ENCODE results near the gene TCEANC2.
"Not testable (repeated sequence)": the region's sequence is repeated elsewhere in the genome, so short reads cannot be mapped to it uniquely, and the experiment has no call there.

TCEANC2 gene

DNA sequence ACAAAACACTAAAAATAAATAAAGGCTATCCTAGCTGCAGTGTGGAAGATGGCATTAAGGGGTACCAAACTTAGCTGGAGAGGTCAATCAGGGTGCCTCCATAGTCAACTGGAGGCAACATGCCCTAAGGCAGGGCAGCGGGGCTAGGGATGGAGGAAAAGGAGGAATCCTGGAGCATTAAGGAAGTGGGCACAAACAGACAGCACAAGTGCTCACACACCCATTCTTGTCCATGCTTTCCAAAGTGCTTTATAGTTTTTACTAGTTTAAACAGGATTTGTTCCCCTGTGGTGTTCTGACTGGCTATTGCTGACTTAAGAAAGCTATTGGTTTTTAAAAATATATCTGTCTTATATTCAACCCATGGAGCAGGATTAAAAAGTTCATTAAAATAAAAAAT is 33.3 kb downstream of the TCEANC2 start:
- no peaks in the 10 kb centered on the region for H3K27me3 Mint-ChIP-seq (ENCODE audit: low read depth)
- no peak for DNase-seq (ENCODE audit: low spot score)
- H3K4me1 Mint-ChIP-seq (ENCODE audit: low read depth), result no peaks in the 10 kb centered on the region
- no peaks in the 10 kb centered on the region for H3K9me3 Mint-ChIP-seq
- H3K4me3 Mint-ChIP-seq, result no peak overlapping the region
- no peaks in the 10 kb centered on the region for H3K36me3 Mint-ChIP-seq (ENCODE audit: low read depth)
- no peak overlapping the region for H3K27ac Mint-ChIP-seq

DNA sequence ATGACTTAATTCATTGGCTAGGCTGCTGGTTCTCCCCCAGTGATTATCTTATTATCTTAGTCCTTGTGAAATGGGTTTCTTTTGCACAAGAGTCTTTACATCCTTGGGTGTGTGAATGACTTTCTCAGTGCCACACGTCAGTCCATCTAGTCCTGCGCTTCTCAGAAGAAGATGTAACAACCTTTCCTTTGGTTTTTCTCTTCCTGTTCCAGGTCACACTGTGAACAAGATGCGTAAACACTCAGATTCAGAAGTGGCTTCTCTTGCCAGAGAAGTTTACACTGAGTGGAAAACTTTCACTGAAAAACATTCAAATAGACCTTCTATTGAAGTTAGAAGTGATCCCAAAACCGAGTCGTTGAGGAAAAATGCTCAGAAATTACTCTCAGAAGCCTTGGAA is 35.0 kb downstream of the TCEANC2 start:
- no peaks in the 10 kb centered on the region for H3K4me1 Mint-ChIP-seq (ENCODE audit: low read depth)
- H3K4me3 Mint-ChIP-seq, result no peak overlapping the region
- H3K27me3 Mint-ChIP-seq (ENCODE audit: low read depth), result no peaks in the 10 kb centered on the region
- H3K36me3 Mint-ChIP-seq (ENCODE audit: low read depth), result no peaks in the 10 kb centered on the region
- DNase-seq (ENCODE audit: low spot score), result no peak
- no peak overlapping the region for H3K27ac Mint-ChIP-seq
- H3K9me3 Mint-ChIP-seq, result no peaks in the 10 kb centered on the region

GRCh38 chr1:54091666-54092065 is 38.3 kb downstream of the TCEANC2 start:
- no peaks in the 10 kb centered on the region for H3K4me1 Mint-ChIP-seq (ENCODE audit: low read depth)
- H3K27me3 Mint-ChIP-seq (ENCODE audit: low read depth), result no peaks in the 10 kb centered on the region
- peaks cover 6% of the 10 kb centered on the region for H3K36me3 Mint-ChIP-seq (ENCODE audit: low read depth)
- no peak for DNase-seq (ENCODE audit: low spot score)
- H3K27ac Mint-ChIP-seq, result no peak overlapping the region
- no peak overlapping the region for H3K4me3 Mint-ChIP-seq
- no peaks in the 10 kb centered on the region for H3K9me3 Mint-ChIP-seq

- Mint-ChIP-seq H3K4me3 (no peak overlapping the region), H3K27ac (no peak overlapping the region), H3K27me3 (ENCODE audit: low read depth) (no peaks in the 10 kb centered on the region), H3K36me3 (ENCODE audit: low read depth) (peaks cover 13% of the 10 kb centered on the region), H3K9me3 (no peaks in the 10 kb centered on the region), H3K4me1 (ENCODE audit: low read depth) (peaks cover 2% of the 10 kb centered on the region)
- DNase-seq (ENCODE audit: low spot score), result no peak
Measured at GRCh38 chr1:54094001-54094729, 40.8 kb downstream of the TCEANC2 start.

- not testable (repeated sequence) for H3K4me1 Mint-ChIP-seq (ENCODE audit: low read depth); H3K4me3 Mint-ChIP-seq; H3K9me3 Mint-ChIP-seq; H3K27me3 Mint-ChIP-seq (ENCODE audit: low read depth); H3K27ac Mint-ChIP-seq; DNase-seq (ENCODE audit: low spot score)
- H3K36me3 Mint-ChIP-seq (ENCODE audit: low read depth), result peaks cover 13% of the 10 kb centered on the region
Measured at GRCh38 chr1:54094730-54095105, 41.3 kb downstream of the TCEANC2 start.

- H3K4me3 Mint-ChIP-seq, result no peak overlapping the region
- H3K9me3 Mint-ChIP-seq, result no peaks in the 10 kb centered on the region
- DNase-seq (ENCODE audit: low spot score), result no peak
- H3K27ac Mint-ChIP-seq, result no peak overlapping the region
- peaks cover 17% of the 10 kb centered on the region for H3K36me3 Mint-ChIP-seq (ENCODE audit: low read depth)
- H3K27me3 Mint-ChIP-seq (ENCODE audit: low read depth), result no peaks in the 10 kb centered on the region
- H3K4me1 Mint-ChIP-seq (ENCODE audit: low read depth), result peaks cover 2% of the 10 kb centered on the region
Measured at GRCh38 chr1:54095546-54096226, 42.3 kb downstream of the TCEANC2 start.

- Mint-ChIP-seq H3K27ac (no peak overlapping the region), H3K4me1 (ENCODE audit: low read depth) (peaks cover 2% of the 10 kb centered on the region), H3K9me3 (no peaks in the 10 kb centered on the region), H3K27me3 (ENCODE audit: low read depth) (no peaks in the 10 kb centered on the region), H3K36me3 (ENCODE audit: low read depth) (peaks cover 21% of the 10 kb centered on the region), H3K4me3 (no peak overlapping the region)
- no peak for DNase-seq (ENCODE audit: low spot score)
Measured at GRCh38 chr1:54096227-54096876, 42.9 kb downstream of the TCEANC2 start.

- H3K27me3 Mint-ChIP-seq (ENCODE audit: low read depth), result no peaks in the 10 kb centered on the region
- peaks cover 2% of the 10 kb centered on the region for H3K4me1 Mint-ChIP-seq (ENCODE audit: low read depth)
- no peak overlapping the region for H3K4me3 Mint-ChIP-seq
- H3K27ac Mint-ChIP-seq, result no peak overlapping the region
- no peak for DNase-seq (ENCODE audit: low spot score)
- H3K9me3 Mint-ChIP-seq, result no peaks in the 10 kb centered on the region
- H3K36me3 Mint-ChIP-seq (ENCODE audit: low read depth), result peaks cover 23% of the 10 kb centered on the region
Measured at GRCh38 chr1:54096877-54097240, 43.5 kb downstream of the TCEANC2 start.

DNA sequence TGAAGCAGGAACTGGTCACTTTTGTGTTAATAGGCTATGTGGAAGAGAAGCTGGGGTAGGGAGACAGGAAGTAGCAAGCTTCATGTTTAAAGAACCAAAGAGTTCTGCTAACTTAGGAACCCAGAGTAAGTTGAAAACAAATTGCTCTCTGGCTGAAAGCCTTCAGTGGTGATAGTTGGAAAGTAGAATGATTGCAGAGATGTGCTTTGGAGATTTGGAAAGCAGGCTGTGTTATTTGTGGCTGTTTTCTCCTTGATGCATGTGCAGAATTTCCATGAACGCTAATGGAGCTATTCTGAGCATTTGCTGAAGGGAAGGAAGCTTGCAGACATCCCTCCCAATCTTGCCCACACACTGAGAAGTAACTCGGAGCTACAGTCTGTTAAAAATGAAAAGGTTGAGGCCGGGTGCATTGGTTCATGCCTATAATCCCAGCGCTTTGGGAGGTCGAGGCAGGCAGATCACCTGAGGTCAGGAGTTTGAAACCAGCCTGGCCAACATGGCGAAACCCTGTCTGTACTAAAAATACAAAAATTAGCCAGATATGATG is 45.7 kb downstream of the TCEANC2 start:
- no peak for DNase-seq (ENCODE audit: low spot score)
- Mint-ChIP-seq H3K27ac (no peak overlapping the region), H3K36me3 (ENCODE audit: low read depth) (peaks cover 24% of the 10 kb centered on the region), H3K4me3 (no peak overlapping the region), H3K27me3 (ENCODE audit: low read depth) (no peaks in the 10 kb centered on the region), H3K4me1 (ENCODE audit: low read depth) (peaks cover 2% of the 10 kb centered on the region), H3K9me3 (no peaks in the 10 kb centered on the region)

- DNase-seq (ENCODE audit: low spot score), result no peak
- Mint-ChIP-seq H3K36me3 (ENCODE audit: low read depth) (peaks cover 23% of the 10 kb centered on the region), H3K4me3 (no peak overlapping the region), H3K27ac (no peak overlapping the region), H3K27me3 (ENCODE audit: low read depth) (no peaks in the 10 kb centered on the region), H3K4me1 (ENCODE audit: low read depth) (peaks cover 2% of the 10 kb centered on the region), H3K9me3 (no peaks in the 10 kb centered on the region)
Measured at GRCh38 chr1:54100500-54100899, 47.1 kb downstream of the TCEANC2 start.

DNA sequence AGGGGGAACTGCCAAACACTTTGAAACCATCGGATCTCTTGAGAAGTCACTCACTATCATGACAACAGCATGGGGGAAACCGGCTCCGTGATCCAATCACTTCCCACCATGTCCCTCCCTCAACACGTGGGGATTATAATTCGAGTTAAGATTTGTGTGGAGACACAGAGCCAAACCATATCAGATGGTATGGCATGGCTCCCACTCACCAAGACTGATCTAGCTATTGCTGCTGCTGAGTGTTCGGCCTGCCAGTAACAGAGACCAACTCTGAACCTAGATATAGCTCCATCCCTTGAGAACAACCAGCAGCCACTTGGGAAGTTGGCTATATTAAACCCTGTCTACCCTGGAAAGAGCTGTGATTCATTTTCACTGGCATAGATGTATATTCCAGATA is 50.0 kb downstream of the TCEANC2 start:
- no peak for DNase-seq (ENCODE audit: low spot score)
- Mint-ChIP-seq H3K4me3 (no peak overlapping the region), H3K27ac (no peak overlapping the region), H3K27me3 (ENCODE audit: low read depth) (no peaks in the 10 kb centered on the region), H3K4me1 (ENCODE audit: low read depth) (peaks cover 2% of the 10 kb centered on the region), H3K36me3 (ENCODE audit: low read depth) (peaks cover 14% of the 10 kb centered on the region), H3K9me3 (no peaks in the 10 kb centered on the region)

DNA sequence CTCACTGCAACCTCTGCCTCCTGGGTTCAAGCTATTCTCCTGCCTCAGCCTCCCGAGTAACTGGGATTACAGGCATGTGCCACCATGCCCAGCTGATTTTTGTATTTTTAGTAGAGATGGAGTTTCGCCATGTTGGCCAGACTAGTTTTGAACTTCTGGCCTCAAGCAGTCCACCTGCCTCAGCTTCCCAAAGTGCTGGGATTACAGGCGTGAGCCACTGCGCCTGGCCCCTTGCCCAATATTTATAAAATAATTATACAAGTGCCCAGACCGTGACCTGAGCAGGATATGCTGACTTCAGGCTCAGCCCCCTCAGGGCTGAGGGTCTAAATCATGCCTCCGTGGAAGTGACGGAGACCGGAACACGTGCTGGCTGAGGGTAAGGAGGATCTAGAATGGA is 51.2 kb downstream of the TCEANC2 start:
- not testable (repeated sequence) for H3K27me3 Mint-ChIP-seq (ENCODE audit: low read depth); H3K4me3 Mint-ChIP-seq; H3K4me1 Mint-ChIP-seq (ENCODE audit: low read depth); DNase-seq (ENCODE audit: low spot score); H3K27ac Mint-ChIP-seq; H3K9me3 Mint-ChIP-seq
- H3K36me3 Mint-ChIP-seq (ENCODE audit: low read depth), result peaks cover 12% of the 10 kb centered on the region

DNA sequence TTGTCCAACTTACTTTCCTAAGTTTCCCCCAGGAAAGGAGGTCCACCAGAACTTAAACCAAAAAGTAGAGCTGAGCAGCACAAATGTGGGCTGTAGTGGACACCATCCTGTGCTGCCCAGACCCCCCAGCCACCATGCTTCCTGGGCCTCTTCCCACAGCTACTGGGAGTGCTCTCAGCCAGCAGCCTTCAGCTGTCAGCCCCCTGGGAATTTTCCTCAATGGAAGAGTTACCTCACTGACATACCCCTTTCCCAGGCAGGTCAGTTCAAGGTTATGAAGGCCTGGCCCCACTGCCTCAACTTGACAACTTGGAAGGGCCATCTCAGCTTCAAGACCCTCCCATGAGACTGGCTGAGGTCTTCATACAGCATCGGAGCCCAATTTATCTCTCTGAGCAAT is 51.7 kb downstream of the TCEANC2 start:
- H3K27me3 Mint-ChIP-seq (ENCODE audit: low read depth), result no peaks in the 10 kb centered on the region
- no peak overlapping the region for H3K4me3 Mint-ChIP-seq
- H3K9me3 Mint-ChIP-seq, result no peaks in the 10 kb centered on the region
- DNase-seq (ENCODE audit: low spot score), result no peak
- no peaks in the 10 kb centered on the region for H3K4me1 Mint-ChIP-seq (ENCODE audit: low read depth)
- peaks cover 12% of the 10 kb centered on the region for H3K36me3 Mint-ChIP-seq (ENCODE audit: low read depth)
- no peak overlapping the region for H3K27ac Mint-ChIP-seq

GRCh38 chr1:54105736-54106269 is 52.4 kb downstream of the TCEANC2 start:
- H3K4me3 Mint-ChIP-seq, result no peak overlapping the region

More at GRCh38 chr1:54105736-54106269, 52.4 kb downstream of the TCEANC2 start:
- H3K27me3 Mint-ChIP-seq (ENCODE audit: low read depth), result no peaks in the 10 kb centered on the region
- H3K4me1 Mint-ChIP-seq (ENCODE audit: low read depth), result no peaks in the 10 kb centered on the region
- no peaks in the 10 kb centered on the region for H3K9me3 Mint-ChIP-seq
- DNase-seq (ENCODE audit: low spot score), result no peak
- no peak overlapping the region for H3K27ac Mint-ChIP-seq
- H3K36me3 Mint-ChIP-seq (ENCODE audit: low read depth), result peaks cover 8% of the 10 kb centered on the region

All from T-helper 2 cell treated with Interferon-gamma antibody and Interleukin-4, amounts not matched to agents 5 μg/mL and 100 μg/mL, for 36 hours (primary cell).